GM18508 (cell line): ENCODE measurements around the gene ZNF578.
"Not testable (repeated sequence)": the region's sequence is repeated elsewhere in the genome, so short reads cannot be mapped to it uniquely, and the experiment has no call there.

Experiments
- ATAC-seq: cut with Tn5 transposase; IDR thresholded peaks from one replicate; pipeline ENCODE4 v1.9.1; 2021; ENCODE audit warnings: moderate number of reproducible peaks; ENCODE audit not compliant: insufficient read depth, unreplicated experiment

ZNF578 gene

GRCh38 chr19:52500991-52501390, 47.6 kb downstream of the ZNF578 start:
- ATAC-seq: not testable (repeated sequence)

GRCh38 chr19:52507266-52507665, 53.9 kb downstream of the ZNF578 start:
- no peak for ATAC-seq

- ATAC-seq: no peak
Measured at GRCh38 chr19:52516191-52516590, 62.8 kb downstream of the ZNF578 start.

GRCh38 chr19:52518646-52519045, 65.3 kb downstream of the ZNF578 start:
- ATAC-seq: no peak

GRCh38 chr19:52519175-52519574, 65.8 kb downstream of the ZNF578 start:
- ATAC-seq: not testable (repeated sequence)

- ATAC-seq: no peak
Measured at GRCh38 chr19:52520013-52520412, 66.7 kb downstream of the ZNF578 start.

- no peak for ATAC-seq
Measured at GRCh38 chr19:52522551-52522950, 69.2 kb downstream of the ZNF578 start.

- no peak for ATAC-seq
Measured at GRCh38 chr19:52524086-52524485, 70.7 kb downstream of the ZNF578 start.

GRCh38 chr19:52527134-52527955, 74.0 kb downstream of the ZNF578 start, which contains the start of gene ZNF808:
Gene ZNF808, plus strand, starts transcription at chr19:52527668. Its CDS starts 15,617 bp downstream, at chr19:52543285.
- ATAC-seq: peak; percentile 73

- no peak for ATAC-seq
Measured at GRCh38 chr19:52527956-52528351, 74.6 kb downstream of the ZNF578 start.

GRCh38 chr19:52532480-52532879, 79.1 kb downstream of the ZNF578 start:
- no peak for ATAC-seq

- ATAC-seq: no peak
Measured at GRCh38 chr19:52533901-52534300, 80.5 kb downstream of the ZNF578 start.

GRCh38 chr19:52535385-52535770, 82.0 kb downstream of the ZNF578 start:
- not testable (repeated sequence) for ATAC-seq

GRCh38 chr19:52535771-52536447, 82.6 kb downstream of the ZNF578 start:
- no peak for ATAC-seq

GRCh38 chr19:52536448-52536800, 83.1 kb downstream of the ZNF578 start:
- ATAC-seq: no peak

GRCh38 chr19:52538815-52539214, 85.5 kb downstream of the ZNF578 start:
- ATAC-seq: not testable (repeated sequence)

GRCh38 chr19:52541176-52541575, 87.8 kb downstream of the ZNF578 start:
- not testable (repeated sequence) for ATAC-seq

- no peak for ATAC-seq
Measured at GRCh38 chr19:52541608-52542007, 88.3 kb downstream of the ZNF578 start.

GRCh38 chr19:52542541-52542940, 89.2 kb downstream of the ZNF578 start:
- ATAC-seq: not testable (repeated sequence)

GRCh38 chr19:52542984-52543664, 89.8 kb downstream of the ZNF578 start:
- ATAC-seq: no peak
